GM12875 (cell line): ENCODE results near the gene SNIP1.
"Not testable (repeated sequence)": the region's sequence is repeated elsewhere in the genome, so short reads cannot be mapped to it uniquely, and the experiment has no call there.

Experiments
- H3K4me3 ChIP-seq: one replicate; pipeline ENCODE4 v1.5.1; 2011; ENCODE audit warnings: low read depth, low read length, control low read depth
- CTCF ChIP-seq: IDR thresholded peaks from 2 replicates; pipeline ENCODE4 v1.5.1; 2011; ENCODE audit warnings: low read depth, mild to moderate bottlenecking, control low read depth, inconsistent platforms, low read length, moderate library complexity, borderline replicate concordance; ENCODE audit not compliant: insufficient read depth

SNIP1 gene

GRCh38 chr1:37593726-37594125, 39.6 kb upstream of the SNIP1 start:
- no peak overlapping the region for H3K4me3 ChIP-seq
- no peak for TF ChIP-seq CTCF

- TF ChIP-seq CTCF: no peak
- H3K4me3 ChIP-seq: no peak overlapping the region
Measured at GRCh38 chr1:37588939-37589338, 34.8 kb upstream of the SNIP1 start.

DNA sequence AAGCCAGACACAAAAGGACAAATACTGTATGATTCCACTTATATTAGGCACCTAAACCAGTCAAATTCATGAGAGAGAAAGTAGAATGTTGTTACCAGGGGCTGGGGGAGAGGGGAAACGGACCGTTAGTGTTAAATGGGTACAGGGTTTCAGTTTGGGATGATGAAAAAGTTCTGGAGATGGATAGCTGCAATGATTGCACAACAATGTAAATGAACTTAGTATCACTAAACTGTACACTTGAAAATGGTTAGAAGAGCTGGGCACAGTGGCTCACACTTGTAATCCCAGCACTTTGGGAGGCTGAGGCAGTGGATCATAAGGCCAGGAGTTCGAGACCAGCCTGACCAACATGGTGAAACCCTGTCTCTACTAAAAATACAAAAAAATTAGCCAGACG, 30.5 kb upstream of the SNIP1 start:
- H3K4me3 ChIP-seq: not testable (repeated sequence)

DNA sequence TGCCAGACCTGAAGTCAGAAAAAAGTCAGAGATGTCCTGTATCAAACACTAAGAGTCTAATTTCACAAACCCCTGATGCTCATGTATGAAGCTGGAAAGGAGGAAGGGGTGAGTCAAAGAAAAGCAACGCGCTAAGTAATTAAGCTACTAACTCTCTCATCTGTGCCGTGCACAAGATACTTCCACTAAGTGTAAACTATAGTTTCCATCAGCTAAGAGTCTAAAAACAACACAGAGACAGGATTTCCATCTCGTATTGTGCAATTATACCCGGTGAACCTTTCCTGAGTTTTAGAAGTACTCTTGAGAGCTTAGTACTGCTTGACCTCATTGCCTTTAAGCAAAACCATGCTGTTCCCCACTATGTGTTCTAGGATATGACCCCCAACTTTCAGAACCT, 21.6 kb upstream of the SNIP1 start:
- H3K4me3 ChIP-seq: no peak overlapping the region
- TF ChIP-seq CTCF: no peak

DNA sequence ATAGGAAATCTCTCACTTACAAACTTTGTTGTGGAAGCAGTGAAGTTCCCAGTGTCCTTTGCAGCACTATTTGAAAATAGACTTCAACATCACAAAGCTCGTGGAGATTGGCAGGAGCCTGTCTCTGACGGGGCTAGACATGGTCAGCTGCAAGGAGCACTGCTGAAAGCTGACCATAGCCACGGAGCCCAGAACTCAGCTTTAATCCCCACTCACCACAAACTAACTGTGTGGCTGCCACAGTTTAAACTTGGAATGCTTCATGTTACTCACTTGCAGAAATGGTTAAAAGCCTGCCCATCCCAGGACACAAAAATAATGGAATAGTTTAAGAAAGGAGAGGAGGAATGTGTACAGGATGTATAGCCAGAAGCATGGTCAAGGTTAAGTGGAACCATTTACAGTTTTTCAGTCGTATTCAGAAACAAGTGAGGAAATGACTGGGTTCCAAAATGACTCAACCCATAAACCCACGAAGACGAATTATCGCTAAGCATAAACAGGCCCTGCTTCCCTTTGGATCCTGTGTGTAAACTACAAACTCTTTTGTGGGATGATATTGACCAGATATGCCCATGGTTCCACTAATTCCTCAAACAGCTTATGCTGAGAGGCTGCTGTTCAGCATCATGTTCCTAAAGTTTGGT, 20.9 kb upstream of the SNIP1 start:
- no peak overlapping the region for H3K4me3 ChIP-seq

DNA sequence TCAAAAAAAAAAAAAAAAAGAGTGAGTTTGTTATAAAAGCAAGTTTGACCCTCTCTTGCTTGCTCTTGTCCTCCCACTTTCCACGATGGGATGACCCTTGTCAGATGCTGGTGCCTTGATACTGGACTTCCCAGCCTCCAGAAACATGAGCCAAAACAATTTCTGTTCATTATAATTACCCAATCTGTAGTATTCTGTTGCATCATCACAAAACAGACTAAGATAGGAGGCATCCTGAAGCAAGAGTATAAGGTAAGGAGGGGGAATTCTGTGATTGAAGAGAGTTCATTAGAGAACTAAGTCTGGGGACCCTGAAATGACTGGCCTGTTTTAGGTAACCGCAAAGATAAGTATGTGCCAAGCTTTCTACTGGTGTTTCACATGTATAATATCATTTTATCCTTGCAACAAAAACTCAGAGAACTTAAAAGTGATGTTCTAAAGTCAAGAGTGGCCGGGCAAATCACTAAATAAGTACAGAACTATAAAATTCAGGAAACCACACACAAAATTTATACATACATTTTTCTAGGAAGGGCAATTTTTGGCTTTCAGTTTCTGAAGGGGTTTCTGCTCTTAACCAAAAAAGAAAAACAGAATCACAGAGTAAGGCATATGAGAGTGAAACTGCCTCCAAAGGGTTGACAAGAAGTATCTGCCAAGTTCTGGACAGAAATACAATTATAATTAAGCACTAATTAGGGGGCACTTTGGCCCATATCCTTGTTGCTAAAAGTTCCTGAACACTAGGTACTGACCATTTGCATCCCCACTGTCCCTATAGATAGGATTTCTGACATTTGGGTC, 16.6 kb upstream of the SNIP1 start:
- H3K4me3 ChIP-seq: no peak overlapping the region
- no peak for TF ChIP-seq CTCF

More for the DNA sequence above, 20.9 kb upstream of the SNIP1 start:
- TF ChIP-seq CTCF: no peak

DNA sequence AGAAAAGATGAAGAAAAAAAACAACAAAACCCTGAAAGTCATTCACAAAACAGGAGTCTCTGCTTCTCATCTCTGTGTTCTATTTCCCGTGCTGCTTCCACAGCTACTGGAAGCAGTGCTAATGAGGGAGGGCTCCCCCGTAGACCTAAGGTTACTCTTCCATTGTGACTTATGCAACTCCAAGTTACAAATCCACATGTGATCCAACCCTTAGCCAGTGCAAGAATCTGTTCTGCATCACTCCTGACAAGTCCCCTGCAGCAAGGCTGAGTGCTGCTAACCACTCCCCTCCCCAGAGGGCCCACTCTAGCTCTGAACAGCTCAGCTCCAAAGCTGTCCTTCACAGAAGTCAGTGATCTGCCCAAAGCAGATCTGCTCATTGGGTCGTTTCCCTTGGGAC, 12.9 kb upstream of the SNIP1 start:
- H3K4me3 ChIP-seq: no peak overlapping the region
- no peak for TF ChIP-seq CTCF

DNA sequence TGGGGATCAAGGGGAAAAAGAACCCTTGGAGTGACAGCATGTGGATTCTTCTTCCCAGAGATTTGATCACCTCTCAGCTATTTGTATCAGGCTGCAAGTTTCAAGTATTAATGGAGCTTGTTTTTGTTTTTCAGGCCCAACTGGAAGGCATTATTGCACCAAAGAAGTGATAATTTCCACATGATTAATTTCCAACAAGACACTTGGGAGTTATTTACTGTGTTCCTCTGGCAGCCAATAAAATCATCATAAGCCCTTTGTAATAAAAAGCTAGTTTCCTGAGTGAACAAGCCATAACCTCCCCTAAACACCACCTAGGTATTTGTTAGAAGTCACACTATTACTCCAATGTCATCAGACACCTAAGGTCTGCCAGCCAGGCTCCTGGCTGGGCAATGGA, 10.8 kb upstream of the SNIP1 start:
- no peak overlapping the region for H3K4me3 ChIP-seq
- TF ChIP-seq CTCF: no peak
